GM12878 (cell line): ENCODE results near the gene IL1B.

ENCODE experiments used
- EP300 ChIP-seq, 2 experiments: fragments of 150-350 bp in 1 of 2; IDR thresholded peaks; 2 replicates each; pipeline ENCODE4 v1.6.1; 2011 to 2012; ENCODE audit warnings: low read depth in 2 of 2, low read length in 2 of 2, borderline replicate concordance in 1 of 2, improper control_type of control experiment in 1 of 2, inconsistent platforms in 1 of 2; ENCODE audit not compliant: control insufficient read depth in 1 of 2
- EZH2 ChIP-seq: IDR thresholded peaks from 2 replicates; pipeline ENCODE4 v1.6.1; 2012; ENCODE audit warnings: low read depth, mild to moderate bottlenecking, control low read depth, inconsistent platforms, low read length, borderline replicate concordance; ENCODE audit not compliant: control insufficient read depth
- GATAD2B ChIP-seq: fragments of 450-650 bp; conservative IDR thresholded peaks from 2 replicates; pipeline ENCODE4 v1.6.1; 2017; ENCODE audit warnings: low read depth, mild to moderate bottlenecking, moderate library complexity
- MXI1 ChIP-seq: fragments of 150-350 bp; IDR thresholded peaks from 2 replicates; pipeline ENCODE4 v1.6.1; 2011; ENCODE audit warnings: low read depth, mild to moderate bottlenecking, inconsistent platforms, low read length, improper control_type of control experiment
- MYC ChIP-seq: IDR thresholded peaks from 2 replicates; pipeline ENCODE4 v1.6.1; 2011; ENCODE audit warnings: mild to moderate bottlenecking, low read length, moderate library complexity, inconsistent platforms; ENCODE audit not compliant: insufficient read depth, insufficient replicate concordance, insufficient read length, severe bottlenecking
- POLR2AphosphoS5 ChIP-seq: IDR thresholded peaks from 2 replicates; pipeline ENCODE4 v1.6.1; 2011; ENCODE audit warnings: mild to moderate bottlenecking, low read length, inconsistent platforms
- SIN3A ChIP-seq: IDR thresholded peaks from 2 replicates; pipeline ENCODE4 v1.6.1; 2012; ENCODE audit warnings: low read depth, low read length, improper control_type of control experiment
- SRF ChIP-seq, 2 experiments: IDR thresholded peaks; 2 replicates each; pipeline ENCODE4 v1.6.1; 2011; ENCODE audit warnings: low read depth in 2 of 2, low read length in 2 of 2, mild to moderate bottlenecking in 1 of 2, moderate library complexity in 1 of 2
- TBL1XR1 ChIP-seq: IDR thresholded peaks from 2 replicates; pipeline ENCODE4 v1.6.1; 2012; ENCODE audit warnings: low read depth, low read length, improper control_type of control experiment
- TCF3 ChIP-seq: IDR thresholded peaks from 2 replicates; pipeline ENCODE4 v1.6.1; 2012; ENCODE audit warnings: low read depth, mild to moderate bottlenecking, low read length, borderline replicate concordance; ENCODE audit not compliant: insufficient read depth
- TF ChIP-seq, protein P1 (sequence below): fragments of 450-650 bp; IDR thresholded peaks from 2 replicates; pipeline ENCODE4 v1.6.1; 2018; ENCODE audit warnings: mild to moderate bottlenecking, low read depth, moderate library complexity; ENCODE audit not compliant: partially characterized antibody
- TF ChIP-seq, protein P2 (sequence below), 3 experiments: IDR thresholded peaks in 2 of 3; conservative IDR thresholded peaks in 1 of 3; 2 replicates each; pipeline ENCODE4 v1.5.1; 2011; ENCODE audit warnings: low read depth in 3 of 3, low read length in 3 of 3, mild to moderate bottlenecking in 3 of 3, control low read depth in 2 of 3, moderate library complexity in 2 of 3, inconsistent platforms in 1 of 3, mixed read lengths in 1 of 3; ENCODE audit not compliant: control insufficient read depth in 2 of 3, insufficient read depth in 1 of 3; ENCODE audit errors: extremely low read depth in 1 of 3
- TF ChIP-seq, protein P3 (sequence below): fragments of 450-650 bp; IDR thresholded peaks from 2 replicates; pipeline ENCODE4 v1.6.1; 2017; ENCODE audit warnings: mild to moderate bottlenecking

DNA sequence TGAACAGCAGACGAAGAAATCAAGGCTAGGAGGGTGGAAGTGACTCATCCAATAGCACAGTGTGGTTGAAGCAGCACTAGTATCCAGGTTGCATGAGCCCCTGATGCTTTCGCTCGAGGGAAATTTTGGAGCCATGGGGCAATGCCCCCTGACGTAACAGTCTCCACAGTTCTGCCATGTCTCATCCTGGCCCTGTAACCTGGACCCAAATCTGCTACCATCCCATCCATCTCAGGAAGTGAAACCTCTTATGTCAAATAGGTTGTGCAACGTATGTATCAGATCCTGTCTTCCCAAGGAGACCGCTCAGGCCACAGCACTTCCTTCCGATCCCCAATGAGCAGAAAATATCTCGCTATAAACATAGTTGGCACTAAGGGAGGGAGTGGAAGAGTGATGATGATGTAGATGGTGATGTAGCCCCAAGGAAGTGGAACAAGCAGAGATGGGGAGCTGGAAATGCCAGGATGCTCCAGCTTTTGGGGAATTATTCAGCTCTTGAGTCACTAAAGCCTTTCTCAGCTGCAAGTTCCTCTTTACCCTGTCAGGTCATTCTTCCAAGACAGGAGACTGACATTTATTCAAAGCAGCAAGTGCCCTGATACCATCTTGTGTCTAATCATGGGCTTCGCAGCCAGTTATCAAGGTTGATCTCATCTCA is 3.0 kb upstream of the IL1B start:
- TF ChIP-seq SRF (IDR thresholded peaks at IDR 0.05; ENCODE audit: low read depth in 2 of 2, low read length in 2 of 2) = no peak
- TF ChIP-seq GATAD2B = no peak
- TF ChIP-seq EZH2 = no peak
- TF ChIP-seq, protein P1, sequence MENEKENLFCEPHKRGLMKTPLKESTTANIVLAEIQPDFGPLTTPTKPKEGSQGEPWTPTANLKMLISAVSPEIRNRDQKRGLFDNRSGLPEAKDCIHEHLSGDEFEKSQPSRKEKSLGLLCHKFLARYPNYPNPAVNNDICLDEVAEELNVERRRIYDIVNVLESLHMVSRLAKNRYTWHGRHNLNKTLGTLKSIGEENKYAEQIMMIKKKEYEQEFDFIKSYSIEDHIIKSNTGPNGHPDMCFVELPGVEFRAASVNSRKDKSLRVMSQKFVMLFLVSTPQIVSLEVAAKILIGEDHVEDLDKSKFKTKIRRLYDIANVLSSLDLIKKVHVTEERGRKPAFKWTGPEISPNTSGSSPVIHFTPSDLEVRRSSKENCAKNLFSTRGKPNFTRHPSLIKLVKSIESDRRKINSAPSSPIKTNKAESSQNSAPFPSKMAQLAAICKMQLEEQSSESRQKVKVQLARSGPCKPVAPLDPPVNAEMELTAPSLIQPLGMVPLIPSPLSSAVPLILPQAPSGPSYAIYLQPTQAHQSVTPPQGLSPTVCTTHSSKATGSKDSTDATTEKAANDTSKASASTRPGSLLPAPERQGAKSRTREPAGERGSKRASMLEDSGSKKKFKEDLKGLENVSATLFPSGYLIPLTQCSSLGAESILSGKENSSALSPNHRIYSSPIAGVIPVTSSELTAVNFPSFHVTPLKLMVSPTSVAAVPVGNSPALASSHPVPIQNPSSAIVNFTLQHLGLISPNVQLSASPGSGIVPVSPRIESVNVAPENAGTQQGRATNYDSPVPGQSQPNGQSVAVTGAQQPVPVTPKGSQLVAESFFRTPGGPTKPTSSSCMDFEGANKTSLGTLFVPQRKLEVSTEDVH = no peak
- TF ChIP-seq, protein P2, sequence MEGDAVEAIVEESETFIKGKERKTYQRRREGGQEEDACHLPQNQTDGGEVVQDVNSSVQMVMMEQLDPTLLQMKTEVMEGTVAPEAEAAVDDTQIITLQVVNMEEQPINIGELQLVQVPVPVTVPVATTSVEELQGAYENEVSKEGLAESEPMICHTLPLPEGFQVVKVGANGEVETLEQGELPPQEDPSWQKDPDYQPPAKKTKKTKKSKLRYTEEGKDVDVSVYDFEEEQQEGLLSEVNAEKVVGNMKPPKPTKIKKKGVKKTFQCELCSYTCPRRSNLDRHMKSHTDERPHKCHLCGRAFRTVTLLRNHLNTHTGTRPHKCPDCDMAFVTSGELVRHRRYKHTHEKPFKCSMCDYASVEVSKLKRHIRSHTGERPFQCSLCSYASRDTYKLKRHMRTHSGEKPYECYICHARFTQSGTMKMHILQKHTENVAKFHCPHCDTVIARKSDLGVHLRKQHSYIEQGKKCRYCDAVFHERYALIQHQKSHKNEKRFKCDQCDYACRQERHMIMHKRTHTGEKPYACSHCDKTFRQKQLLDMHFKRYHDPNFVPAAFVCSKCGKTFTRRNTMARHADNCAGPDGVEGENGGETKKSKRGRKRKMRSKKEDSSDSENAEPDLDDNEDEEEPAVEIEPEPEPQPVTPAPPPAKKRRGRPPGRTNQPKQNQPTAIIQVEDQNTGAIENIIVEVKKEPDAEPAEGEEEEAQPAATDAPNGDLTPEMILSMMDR (IDR thresholded peaks at IDR 0.05 in 2 of 3, conservative IDR thresholded peaks at IDR 0.05 in 1 of 3; ENCODE audit: control insufficient read depth in 2 of 3, extremely low read depth in 1 of 3, insufficient read depth in 1 of 3, low read depth in 3 of 3, low read length in 3 of 3) = no peak
- TF ChIP-seq SIN3A = no peak
- TF ChIP-seq TCF3 = no peak
- no peak for TF ChIP-seq POLR2AphosphoS5
- TF ChIP-seq EP300 (IDR thresholded peaks at IDR 0.05; ENCODE audit: borderline replicate concordance in 1 of 2, control insufficient read depth in 1 of 2, low read depth in 2 of 2, low read length in 2 of 2) = no peak
- no peak for TF ChIP-seq TBL1XR1
- TF ChIP-seq MYC = no peak
- TF ChIP-seq MXI1 = no peak
- TF ChIP-seq, protein P3, sequence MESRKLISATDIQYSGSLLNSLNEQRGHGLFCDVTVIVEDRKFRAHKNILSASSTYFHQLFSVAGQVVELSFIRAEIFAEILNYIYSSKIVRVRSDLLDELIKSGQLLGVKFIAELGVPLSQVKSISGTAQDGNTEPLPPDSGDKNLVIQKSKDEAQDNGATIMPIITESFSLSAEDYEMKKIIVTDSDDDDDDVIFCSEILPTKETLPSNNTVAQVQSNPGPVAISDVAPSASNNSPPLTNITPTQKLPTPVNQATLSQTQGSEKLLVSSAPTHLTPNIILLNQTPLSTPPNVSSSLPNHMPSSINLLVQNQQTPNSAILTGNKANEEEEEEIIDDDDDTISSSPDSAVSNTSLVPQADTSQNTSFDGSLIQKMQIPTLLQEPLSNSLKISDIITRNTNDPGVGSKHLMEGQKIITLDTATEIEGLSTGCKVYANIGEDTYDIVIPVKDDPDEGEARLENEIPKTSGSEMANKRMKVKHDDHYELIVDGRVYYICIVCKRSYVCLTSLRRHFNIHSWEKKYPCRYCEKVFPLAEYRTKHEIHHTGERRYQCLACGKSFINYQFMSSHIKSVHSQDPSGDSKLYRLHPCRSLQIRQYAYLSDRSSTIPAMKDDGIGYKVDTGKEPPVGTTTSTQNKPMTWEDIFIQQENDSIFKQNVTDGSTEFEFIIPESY = no peak
